Upper lobe of left lung (tissue), 4 donors: Measurements from ENCODE around the gene CSK.

ENCODE experiments used
- POLR2AphosphoS5 ChIP-seq, 2 donors: sonication (generic); formaldehyde crosslinking; IDR thresholded peaks; one replicate each; pipeline ENCODE4 v1.5.1; 2017; ENCODE audit warnings: antibody characterized with exemption in 2 of 2
- TF ChIP-seq, protein P1 (sequence below), 6 experiments: fragments of 450-650 bp in 4 of 6; fragments of 200-600 bp in 2 of 6; sonication (generic) in 2 of 6; IDR thresholded peaks; one replicate each; pipeline ENCODE4 v1.5.1; 2016 to 2019; ENCODE audit warnings: antibody characterized with exemption in 6 of 6

DNA sequence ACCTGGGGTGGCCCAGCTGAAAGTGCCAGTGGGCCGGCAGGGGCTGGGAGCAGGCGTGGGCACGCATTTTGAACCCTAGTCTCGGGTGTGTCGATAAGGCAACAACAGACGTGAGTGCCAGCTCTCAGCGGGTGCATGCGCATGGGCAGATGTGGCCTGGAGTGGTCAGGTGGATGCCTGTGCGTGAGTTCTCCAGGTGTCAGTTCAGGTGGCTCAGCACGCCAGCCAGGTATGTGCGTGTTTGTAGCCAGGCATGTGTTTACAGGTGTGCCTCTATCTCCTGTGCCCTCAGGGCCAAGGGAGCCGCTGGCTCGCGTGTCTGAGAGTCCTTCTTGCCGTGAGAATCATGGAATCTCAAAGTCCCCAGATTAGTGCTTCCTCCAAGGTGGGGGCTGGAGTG, 18.5 kb upstream of the CSK start:
- TF ChIP-seq, protein P1, sequence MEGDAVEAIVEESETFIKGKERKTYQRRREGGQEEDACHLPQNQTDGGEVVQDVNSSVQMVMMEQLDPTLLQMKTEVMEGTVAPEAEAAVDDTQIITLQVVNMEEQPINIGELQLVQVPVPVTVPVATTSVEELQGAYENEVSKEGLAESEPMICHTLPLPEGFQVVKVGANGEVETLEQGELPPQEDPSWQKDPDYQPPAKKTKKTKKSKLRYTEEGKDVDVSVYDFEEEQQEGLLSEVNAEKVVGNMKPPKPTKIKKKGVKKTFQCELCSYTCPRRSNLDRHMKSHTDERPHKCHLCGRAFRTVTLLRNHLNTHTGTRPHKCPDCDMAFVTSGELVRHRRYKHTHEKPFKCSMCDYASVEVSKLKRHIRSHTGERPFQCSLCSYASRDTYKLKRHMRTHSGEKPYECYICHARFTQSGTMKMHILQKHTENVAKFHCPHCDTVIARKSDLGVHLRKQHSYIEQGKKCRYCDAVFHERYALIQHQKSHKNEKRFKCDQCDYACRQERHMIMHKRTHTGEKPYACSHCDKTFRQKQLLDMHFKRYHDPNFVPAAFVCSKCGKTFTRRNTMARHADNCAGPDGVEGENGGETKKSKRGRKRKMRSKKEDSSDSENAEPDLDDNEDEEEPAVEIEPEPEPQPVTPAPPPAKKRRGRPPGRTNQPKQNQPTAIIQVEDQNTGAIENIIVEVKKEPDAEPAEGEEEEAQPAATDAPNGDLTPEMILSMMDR (IDR thresholded peaks at IDR 0.05), result no peak
- TF ChIP-seq POLR2AphosphoS5 (IDR thresholded peaks at IDR 0.05), result no peak
